K562 (cell line): ENCODE results near the gene GLT1D1. TPM values are rescaled to one million over a fixed set of nuclear protein-coding genes. Genes with fewer than 3 reads are reported as not detected.

ENCODE experiments used
- ATAC-seq: fragments of 200-7000 bp; cut with Tn5 transposase; 3 replicates; pipeline ENCODE4 v1.9.1; 2020; ENCODE audit warnings: moderate library complexity
- BruUV-seq: library from RNA; stranded (reverse); fragments of 400-500 nt; replicated peaks from 2 replicates; lab custom pipeline; 2021; lab: Mats Ljungman, UMichigan
- CTCF ChIA-PET: fragments of 300-600 bp; formaldehyde crosslinking; extraction: SDS; loops from one replicate; lab custom pipeline; 2021; ENCODE audit warnings: low intra/inter-chr PET ratio; lab: Yijun Ruan, JAX
- POLR2A ChIA-PET: fragments of 300-600, 350-650 bp; sonication (Branson Sonifier 250); formaldehyde crosslinking; extraction: SDS; loops from one replicate; lab custom pipeline; 2021; ENCODE audit warnings: antibody characterized with exemption, inconsistent platforms; lab: Yijun Ruan, JAX
- DNase-seq, 4 experiments: peaks; one replicate each; pipeline versions ENCODE4 v3.0.0 to v3.0.0-alpha.2; 2011 to 2018; ENCODE audit warnings: low spot score in 3 of 4, mixed read lengths in 3 of 4; ENCODE audit errors: extremely low read depth in 1 of 4
- FAIRE-seq: peaks from 2 replicates; lab custom pipeline; 2011; peaks lifted over from hg19 to GRCh38; lab: Jason Lieb, UNC
- H2AFZ ChIP-seq: 2 replicates; pipeline ENCODE4 v1.6.0; 2011; ENCODE audit warnings: low read depth, low read length, control low read depth, inconsistent platforms
- H3K27ac ChIP-seq: fragments of 200-600 bp; 3 replicates; pipeline ENCODE4 v1.8.0; 2011; ENCODE audit warnings: low read depth, mild to moderate bottlenecking, control low read depth, inconsistent platforms, low read length, moderate library complexity, mixed read lengths; ENCODE audit errors: extremely low read depth
- H3K27me3 ChIP-seq, 2 experiments: fragments of 300-600 bp in 1 of 2; 2 replicates in 1 of 2; 3 replicates in 1 of 2; pipeline versions ENCODE4 v1.6.0 to v1.8.0; 2011; ENCODE audit warnings: inconsistent platforms in 2 of 2, low read length in 2 of 2, mild to moderate bottlenecking in 1 of 2, mixed read lengths in 1 of 2, moderate library complexity in 1 of 2; ENCODE audit not compliant: control insufficient read depth in 2 of 2, insufficient read depth in 2 of 2
- H3K36me3 ChIP-seq: fragments of 300-600 bp; 3 replicates; pipeline ENCODE4 v1.8.0; 2011; ENCODE audit warnings: mild to moderate bottlenecking, low read length, inconsistent platforms; ENCODE audit not compliant: control insufficient read depth, insufficient read depth
- H3K4me1 ChIP-seq, 2 experiments: fragments of 200-600 bp in 1 of 2; replicated peaks in 1 of 2; 2 replicates in 1 of 2; 3 replicates in 1 of 2; pipeline versions ENCODE4 v1.5.1 to v1.8.0; 2011; ENCODE audit warnings: inconsistent platforms in 2 of 2, low read length in 2 of 2, mild to moderate bottlenecking in 1 of 2, mixed read lengths in 1 of 2, moderate library complexity in 1 of 2; ENCODE audit not compliant: control insufficient read depth in 2 of 2, insufficient read depth in 2 of 2
- H3K4me2 ChIP-seq: 2 replicates; pipeline ENCODE4 v1.6.1; 2011; ENCODE audit warnings: low read length, control low read depth, inconsistent platforms, mixed read lengths; ENCODE audit not compliant: insufficient read depth
- H3K4me3 ChIP-seq: fragments of 200-600 bp; sonication (generic), shearing (Covaris generic); 2 replicates; pipeline ENCODE4 v1.5.1; 2016; ENCODE audit warnings: control low read depth, inconsistent platforms
- H3K79me2 ChIP-seq: fragments of 200-600 bp; 3 replicates; pipeline ENCODE4 v1.8.0; 2011; ENCODE audit warnings: low read length, inconsistent platforms; ENCODE audit not compliant: control insufficient read depth, insufficient read depth
- H3K9ac ChIP-seq, 2 experiments: 2 replicates each; pipeline versions ENCODE4 v1.6.0 to v1.6.1; 2011; ENCODE audit warnings: low read depth in 2 of 2, low read length in 2 of 2, control low read depth in 1 of 2, inconsistent platforms in 1 of 2, mild to moderate bottlenecking in 1 of 2, mixed read lengths in 1 of 2; ENCODE audit not compliant: insufficient read depth in 1 of 2
- H3K9me1 ChIP-seq: one replicate; pipeline ENCODE4 v1.6.0; 2011; ENCODE audit warnings: inconsistent platforms, mild to moderate bottlenecking, low read length, moderate library complexity; ENCODE audit not compliant: control insufficient read depth, insufficient read depth
- H3K9me3 ChIP-seq: replicated peaks from 2 replicates; pipeline ENCODE4 v1.5.1; 2011; ENCODE audit warnings: low read depth, low read length, inconsistent platforms; ENCODE audit not compliant: control insufficient read depth, insufficient read depth
- H4K20me1 ChIP-seq: replicated peaks from 2 replicates; pipeline ENCODE4 v1.6.1; 2011; ENCODE audit warnings: low read length, inconsistent platforms, mixed read lengths; ENCODE audit not compliant: control insufficient read depth, insufficient read depth
- BRCA1 ChIP-seq, 2 experiments: fragments of 450-650 bp in 1 of 2; sonication (generic) in 1 of 2; formaldehyde crosslinking in 1 of 2; IDR thresholded peaks; 2 replicates each; pipeline versions ENCODE4 v1.5.0 to v1.6.1; 2017 to 2020; ENCODE audit warnings: mild to moderate bottlenecking in 1 of 2, missing genetic modification reagents in 1 of 2
- CBX2 ChIP-seq: fragments of 200-600 bp; sonication (generic); IDR thresholded peaks from one replicate; pipeline ENCODE4 v1.6.1; 2012; ENCODE audit warnings: mild to moderate bottlenecking, low read length, inconsistent platforms; ENCODE audit not compliant: insufficient read depth, poor library complexity, severe bottlenecking
- CHD2 ChIP-seq: IDR thresholded peaks from 2 replicates; pipeline ENCODE4 v1.6.1; 2011; ENCODE audit warnings: low read depth, low read length
- FOXK1 ChIP-seq: sonication (generic); formaldehyde crosslinking; IDR thresholded peaks from 2 replicates; pipeline ENCODE4 v1.8.0; 2022; ENCODE audit warnings: missing genetic modification reagents, mild to moderate bottlenecking, borderline replicate concordance
- HNRNPK ChIP-seq: fragments of 200-400 bp; formaldehyde crosslinking; IDR thresholded peaks from one replicate; pipeline ENCODE4 v1.6.1; 2018; ENCODE audit warnings: mild to moderate bottlenecking, low read depth, low read length; ENCODE audit not compliant: poor library complexity, severe bottlenecking
- IFI16 ChIP-seq: fragments of 250-450 bp; sonication (Bioruptor Pico); IDR thresholded peaks from 2 replicates; pipeline ENCODE4 v2.1.2; 2022; ENCODE audit warnings: mild to moderate bottlenecking, inconsistent platforms
- IRF9 ChIP-seq: fragments of 450-650 bp; IDR thresholded peaks from 2 replicates; pipeline ENCODE4 v1.6.1; 2016; ENCODE audit warnings: missing biosample characterization, missing genetic modification characterization
- MAFG ChIP-seq: fragments of 450-650 bp; conservative IDR thresholded peaks from 2 replicates; pipeline ENCODE4 v1.6.1; 2016; ENCODE audit warnings: missing genetic modification characterization, missing compliant biosample characterization
- POLR3A ChIP-seq: IDR thresholded peaks from 2 replicates; pipeline ENCODE4 v1.6.1; 2011; ENCODE audit warnings: borderline replicate concordance, mild to moderate bottlenecking, moderate library complexity; ENCODE audit not compliant: insufficient read length, insufficient read depth; ENCODE audit errors: extremely low read depth
- ZBTB33 ChIP-seq: sonication (generic); formaldehyde crosslinking; IDR thresholded peaks from 2 replicates; pipeline ENCODE4 v1.8.1; 2023; ENCODE audit warnings: mild to moderate bottlenecking, missing genetic modification reagents
- ZNF324 ChIP-seq: fragments of 250-450 bp; sonication (Bioruptor Pico); IDR thresholded peaks from 2 replicates; pipeline ENCODE4 v1.4.0; 2020; ENCODE audit warnings: mild to moderate bottlenecking
- ZNF384 ChIP-seq: IDR thresholded peaks from 2 replicates; pipeline ENCODE4 v1.6.1; 2012; ENCODE audit warnings: low read depth, low read length, improper control_type of control experiment
- ZNF431 ChIP-seq: sonication (generic); formaldehyde crosslinking; IDR thresholded peaks from 2 replicates; pipeline ENCODE4 v1.8.0; 2022; ENCODE audit warnings: mild to moderate bottlenecking, missing genetic modification reagents
- ZNF785 ChIP-seq: fragments of 250-450 bp; sonication (Bioruptor Pico); IDR thresholded peaks from 2 replicates; pipeline ENCODE4 v1.4.0; 2020; ENCODE audit warnings: mild to moderate bottlenecking
- WGBS: fragments of 100-300 bp; shearing (Covaris generic); methylation state at CpG from one replicate; pipeline ENCODE4 v1.1.6; 2016; ENCODE audit warnings: low coverage, mixed read lengths; ENCODE audit not compliant: insufficient coverage; ENCODE audit errors: missing lambda C conversion rate; 5-methylcytosine and 5-hydroxymethylcytosine counted together
- in situ Hi-C: fragments of 300-500 bp; cut with MboI; formaldehyde crosslinking; loops from 4 replicates; pipeline ENCODE4 v1.15.0; 2018; ENCODE audit warnings: inconsistent platforms, mixed read lengths
- intact Hi-C: fragments of 100-400 bp; cut with micrococcal nuclease; formaldehyde crosslinking; loops from 2 replicates; pipeline ENCODE4 v1.14.2; 2022
- polyA plus RNA-seq, 8 experiments: library from polyadenylated mRNA; depleted of rRNA in 4 of 8; stranded (reverse) in 5 of 8; unstranded in 3 of 8; fragments of >200 nt; fragmentation: Nextera tagmentation in 2 of 8; fragmentation: Illumina TruSeq in 1 of 8; extraction: Ambion mirVana in 2 of 8; extraction: Trizol in 1 of 8; gene quantifications; 2 replicates each; pipeline versions ENCODE4 v1.2.1 to v1.2.3, GENCODE V29; 2011 to 2014; ENCODE audit warnings: inconsistent platforms in 1 of 8, missing spikeins in 1 of 8
- total RNA-seq, 7 experiments: library from RNA; depleted of rRNA in 6 of 7; stranded (reverse); fragments of >200 nt in 6 of 7; fragmentation: Illumina TruSeq in 2 of 7; extraction: Trizol in 2 of 7; gene quantifications; 2 replicates each; pipeline versions ENCODE4 v1.2.1 to v1.2.3, GENCODE V29; 2011 to 2021; ENCODE audit warnings: low replicate concordance in 1 of 7

Gene GLT1D1
- total and polyA plus RNA-seq, 9 of the 15 experiments (the other 6 are each of a cell fraction or from before 2014, with no cell fraction given): 0.04 TPM; not detected in 8

- Histone ChIP-seq H3K4me2 (no peak overlapping the region), H3K9ac (no peak overlapping the region)
- no peak for TF ChIP-seq FOXK1 (CRISPR knock-in tag)
- no peak for TF ChIP-seq CBX2
- no peak for TF ChIP-seq ZNF384
- no peak for TF ChIP-seq POLR3A
- TF ChIP-seq CHD2: no peak
- TF ChIP-seq, all 486 proteins: peak for 0
- Histone ChIP-seq H4K20me1 (no peaks in the 10 kb centered on the region; the same call in 1 of the 2 replicates), H3K4me3 (no peak overlapping the region), H3K4me1 (no peaks in the 10 kb centered on the region; a peak in 1 of 5 replicates), H3K9me1 (peaks cover 3% of the 10 kb centered on the region), H2AFZ (no peak overlapping the region), H3K36me3 (no peaks in the 10 kb centered on the region), H3K27me3 (peaks cover 21 to 83% of the 10 kb centered on the region in 2 experiments), H3K79me2 (no peaks in the 10 kb centered on the region), H3K27ac (no peak overlapping the region), H3K9me3 (no peaks in the 10 kb centered on the region)
- intact Hi-C loops: loop anchor here (2.0 kb wide), 1 partner anchor 933 kb away; no protein-coding TSS in a partner anchor
- in situ Hi-C loops: no loop called here
- no peak for DNase-seq
- WGBS: 4% methylated on average over 5 of the region's 6 CpGs
- no TSS peak for BruUV-seq
- ATAC-seq: no peak
- ChIA-PET POLR2A (interaction anchor here (0.8 kb wide), 1 partner anchor 225 kb away, joined by 3 read pairs; no protein-coding TSS in a partner anchor), CTCF (no interaction called here)
- FAIRE-seq: no peak
Measured at GRCh38 chr12:128977441-128977840, 124.2 kb downstream of the GLT1D1 start.

- ChIA-PET POLR2A (interaction anchor here (0.8 kb wide), 1 partner anchor 226 kb away, joined by 3 read pairs; no protein-coding TSS in a partner anchor), CTCF (no interaction called here)
- DNase-seq (no peak), ATAC-seq (no peak), FAIRE-seq (no peak)
- H3K4me3 ChIP-seq: no peak overlapping the region
- H3K9me3 ChIP-seq: no peaks in the 10 kb centered on the region
- in situ Hi-C loops (no loop called here), intact Hi-C loops (no loop called here)
- H3K4me2 ChIP-seq: no peak overlapping the region
- H2AFZ ChIP-seq: no peak overlapping the region
- 4% methylated on average over 13 of the region's 14 CpGs for WGBS
- peaks cover 21 to 89% of the 10 kb centered on the region in 2 experiments for H3K27me3 ChIP-seq
- H3K79me2 ChIP-seq: no peaks in the 10 kb centered on the region
- H3K4me1 ChIP-seq: no peaks in the 10 kb centered on the region; a peak in 1 of 5 replicates
- no TSS peak for BruUV-seq
- no peaks in the 10 kb centered on the region; the same call in 1 of the 2 replicates for H4K20me1 ChIP-seq
- H3K36me3 ChIP-seq: no peaks in the 10 kb centered on the region
- H3K9me1 ChIP-seq: peaks cover 3% of the 10 kb centered on the region
- no peak overlapping the region for H3K9ac ChIP-seq
- no peak overlapping the region for H3K27ac ChIP-seq
- TF ChIP-seq ZNF785 (CRISPR knock-in tag) (no peak), ZNF431 (CRISPR knock-in tag) (no peak), IRF9 (tag) (no peak), ZBTB33 (CRISPR knock-in tag) (no peak), ZNF324 (no peak), IFI16 (CRISPR knock-in tag) (no peak), HNRNPK (no peak), MAFG (tag) (no peak), BRCA1 (IDR thresholded peaks at IDR 0.05) (no peak), BRCA1 (CRISPR knock-in tag; IDR thresholded peaks at IDR 0.05) (no peak)
Measured at GRCh38 chr12:128978067-128978466, 124.8 kb downstream of the GLT1D1 start.
